ENCODE data around the gene GRK5.
"Not testable (repeated sequence)": the region's sequence is repeated elsewhere in the genome, so short reads cannot be mapped to it uniquely, and the experiment has no call there.

Gene GRK5

DNA sequence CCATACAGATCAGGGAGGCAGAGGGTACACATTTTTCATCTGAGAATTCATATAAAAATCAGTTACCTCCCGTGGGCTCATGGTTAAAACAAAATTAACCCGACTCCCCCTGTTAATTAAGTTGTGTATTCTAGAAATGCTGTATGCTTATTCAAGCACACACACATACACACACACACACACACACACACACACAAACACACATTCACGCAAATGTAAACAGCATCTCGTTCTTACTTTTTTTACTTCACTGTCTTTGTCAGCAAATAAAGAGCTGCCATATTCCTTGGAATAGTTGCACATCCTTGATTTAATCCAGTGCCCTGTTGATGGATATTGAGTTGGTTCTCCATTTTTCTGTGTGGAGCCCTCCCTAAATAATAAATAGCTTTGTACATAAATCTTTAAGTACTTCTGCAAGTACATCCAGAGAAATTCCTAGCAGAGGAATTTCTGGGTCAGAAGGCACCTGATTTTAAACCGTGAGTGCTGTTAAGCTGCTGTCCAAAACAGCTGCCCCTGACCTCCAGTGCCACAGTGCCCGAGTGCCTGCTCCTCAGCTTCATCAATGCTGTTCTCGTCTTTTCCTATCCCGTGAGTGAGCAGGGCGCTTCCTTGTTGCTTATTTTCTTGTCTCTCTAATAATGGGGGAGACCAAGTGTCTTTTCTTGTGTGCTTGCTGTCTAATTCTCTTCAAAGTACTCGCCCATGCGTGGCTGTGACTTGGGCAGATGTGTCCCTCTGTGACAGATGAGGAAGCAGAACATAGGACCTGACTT lies 217.9 kb downstream of the GRK5 start:
- DNase-seq (ENCODE audit: insufficient read length, low spot score) = no peak
- TF ChIP-seq POLR2A (IDR thresholded peaks at IDR 0.05; ENCODE audit: low read depth, low read length) (no peak), POU2F2 (IDR thresholded peaks at IDR 0.05; ENCODE audit: low read depth, low read length) (no peak), POLR2AphosphoS5 (IDR thresholded peaks at IDR 0.05; ENCODE audit: low read depth, low read length) (no peak), PAX5 (IDR thresholded peaks at IDR 0.05; ENCODE audit: insufficient read depth, low read length, severe bottlenecking) (no peak), SPI1 (IDR thresholded peaks at IDR 0.05; ENCODE audit: low read depth, low read length) (no peak), TAF1 (IDR thresholded peaks at IDR 0.05; ENCODE audit: low read depth, low read length) (no peak)

GRCh38 chr10:119425881-119426170 lies 218.5 kb downstream of the GRK5 start:
- no peak for DNase-seq (ENCODE audit: insufficient read length, low spot score)
- no peak for TF ChIP-seq POU2F2 (IDR thresholded peaks at IDR 0.05; ENCODE audit: low read depth, low read length)
- no peak for TF ChIP-seq SPI1 (IDR thresholded peaks at IDR 0.05; ENCODE audit: low read depth, low read length)
- no peak for FAIRE-seq

More for the DNA sequence above, 217.9 kb downstream of the GRK5 start:
- no peak for FAIRE-seq

DNA sequence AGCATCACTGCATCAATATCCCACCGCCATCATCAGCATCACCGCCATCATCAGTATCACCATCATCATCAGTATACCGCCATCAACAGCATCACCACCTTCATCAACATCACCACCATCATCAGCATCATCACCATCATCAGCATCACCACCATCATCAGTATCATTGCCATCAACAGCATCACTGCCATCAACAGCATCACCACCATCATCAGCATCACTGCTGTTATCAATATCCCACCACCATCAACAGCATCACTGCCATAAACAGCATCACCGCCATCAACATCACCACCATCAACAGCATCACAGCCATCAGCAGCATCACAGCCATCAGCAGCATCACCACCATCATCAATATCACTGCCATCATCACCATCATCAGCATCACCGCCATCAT lies 219.3 kb downstream of the GRK5 start:
- TF ChIP-seq PAX5 (IDR thresholded peaks at IDR 0.05; ENCODE audit: insufficient read depth, low read length, severe bottlenecking) = no peak
- TF ChIP-seq POU2F2 (IDR thresholded peaks at IDR 0.05; ENCODE audit: low read depth, low read length) = no peak
- no peak for TF ChIP-seq TAF1 (IDR thresholded peaks at IDR 0.05; ENCODE audit: low read depth, low read length)
- no peak for TF ChIP-seq POLR2AphosphoS5 (IDR thresholded peaks at IDR 0.05; ENCODE audit: low read depth, low read length)
- no peak for TF ChIP-seq SPI1 (IDR thresholded peaks at IDR 0.05; ENCODE audit: low read depth, low read length)
- no peak for TF ChIP-seq POLR2A (IDR thresholded peaks at IDR 0.05; ENCODE audit: low read depth, low read length)
- DNase-seq (ENCODE audit: insufficient read length, low spot score) (no peak), FAIRE-seq (peak; percentile 75)

DNA sequence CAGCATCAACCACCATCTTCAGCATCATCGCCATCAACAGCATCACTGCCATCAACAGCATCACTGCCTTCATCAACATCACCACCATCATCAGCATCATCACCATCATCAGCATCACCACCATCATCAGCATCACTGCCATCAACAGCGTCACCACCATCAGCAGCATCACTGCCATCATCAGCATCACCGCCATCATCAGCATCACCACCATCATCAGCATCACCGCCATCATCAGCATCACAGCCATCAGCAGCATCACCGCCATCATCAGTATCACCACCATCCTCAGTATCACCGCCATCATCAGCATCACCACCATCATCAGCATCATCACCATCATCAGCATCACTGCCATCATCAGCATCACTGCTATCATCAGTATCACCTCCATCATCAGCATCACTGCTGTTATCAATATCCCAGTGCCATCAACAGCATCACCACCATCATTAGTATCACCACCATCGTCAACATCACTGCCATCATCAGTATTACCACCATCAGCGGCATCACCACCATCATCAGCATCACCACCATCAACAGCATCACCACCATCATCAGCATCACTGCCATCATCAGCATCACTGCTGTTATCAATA lies 220.0 kb downstream of the GRK5 start:
- TF ChIP-seq POU2F2 (IDR thresholded peaks at IDR 0.05; ENCODE audit: low read depth, low read length) (no peak), TAF1 (IDR thresholded peaks at IDR 0.05; ENCODE audit: low read depth, low read length) (no peak), PAX5 (IDR thresholded peaks at IDR 0.05; ENCODE audit: insufficient read depth, low read length, severe bottlenecking) (no peak)
- DNase-seq (ENCODE audit: insufficient read length, low spot score) = no peak
- FAIRE-seq = peak; percentile 85

- DNase-seq (ENCODE audit: insufficient read length, low spot score) (no peak), FAIRE-seq (no peak)
- TF ChIP-seq PAX5 (IDR thresholded peaks at IDR 0.05; ENCODE audit: insufficient read depth, low read length, severe bottlenecking) (no peak), POLR2AphosphoS5 (IDR thresholded peaks at IDR 0.05; ENCODE audit: low read depth, low read length) (no peak), POU2F2 (IDR thresholded peaks at IDR 0.05; ENCODE audit: low read depth, low read length) (no peak), POLR2A (IDR thresholded peaks at IDR 0.05; ENCODE audit: low read depth, low read length) (no peak), TAF1 (IDR thresholded peaks at IDR 0.05; ENCODE audit: low read depth, low read length) (no peak), SPI1 (IDR thresholded peaks at IDR 0.05; ENCODE audit: low read depth, low read length) (no peak)
Measured at GRCh38 chr10:119428789-119429188, 221.4 kb downstream of the GRK5 start.

DNA sequence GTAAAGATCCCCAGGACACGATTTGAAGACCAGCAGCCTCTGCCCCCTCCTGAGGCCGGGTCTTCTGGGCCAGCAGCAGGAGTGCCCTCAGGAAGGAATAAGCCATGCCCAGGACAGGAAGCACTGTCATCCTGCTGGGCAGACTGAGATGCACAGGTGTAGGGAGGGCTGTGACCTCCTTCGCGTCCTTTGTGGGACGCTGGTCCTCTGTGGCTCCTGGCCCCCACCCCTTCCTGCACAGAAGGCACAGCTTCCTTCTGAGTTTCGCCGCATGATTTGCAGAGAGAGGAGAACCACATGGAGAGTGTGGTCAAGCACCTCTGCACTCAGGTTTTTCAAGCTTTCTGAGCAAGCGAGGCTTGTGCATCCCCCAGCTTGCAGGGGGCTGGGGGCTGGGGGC lies 222.4 kb downstream of the GRK5 start:
- no peak for DNase-seq (ENCODE audit: insufficient read length, low spot score)
- TF ChIP-seq TAF1 (IDR thresholded peaks at IDR 0.05; ENCODE audit: low read depth, low read length) (no peak), POLR2A (IDR thresholded peaks at IDR 0.05; ENCODE audit: low read depth, low read length) (no peak), SPI1 (IDR thresholded peaks at IDR 0.05; ENCODE audit: low read depth, low read length) (no peak), PAX5 (IDR thresholded peaks at IDR 0.05; ENCODE audit: insufficient read depth, low read length, severe bottlenecking) (no peak), POLR2AphosphoS5 (IDR thresholded peaks at IDR 0.05; ENCODE audit: low read depth, low read length) (no peak), POU2F2 (IDR thresholded peaks at IDR 0.05; ENCODE audit: low read depth, low read length) (no peak)
- no peak for FAIRE-seq

DNA sequence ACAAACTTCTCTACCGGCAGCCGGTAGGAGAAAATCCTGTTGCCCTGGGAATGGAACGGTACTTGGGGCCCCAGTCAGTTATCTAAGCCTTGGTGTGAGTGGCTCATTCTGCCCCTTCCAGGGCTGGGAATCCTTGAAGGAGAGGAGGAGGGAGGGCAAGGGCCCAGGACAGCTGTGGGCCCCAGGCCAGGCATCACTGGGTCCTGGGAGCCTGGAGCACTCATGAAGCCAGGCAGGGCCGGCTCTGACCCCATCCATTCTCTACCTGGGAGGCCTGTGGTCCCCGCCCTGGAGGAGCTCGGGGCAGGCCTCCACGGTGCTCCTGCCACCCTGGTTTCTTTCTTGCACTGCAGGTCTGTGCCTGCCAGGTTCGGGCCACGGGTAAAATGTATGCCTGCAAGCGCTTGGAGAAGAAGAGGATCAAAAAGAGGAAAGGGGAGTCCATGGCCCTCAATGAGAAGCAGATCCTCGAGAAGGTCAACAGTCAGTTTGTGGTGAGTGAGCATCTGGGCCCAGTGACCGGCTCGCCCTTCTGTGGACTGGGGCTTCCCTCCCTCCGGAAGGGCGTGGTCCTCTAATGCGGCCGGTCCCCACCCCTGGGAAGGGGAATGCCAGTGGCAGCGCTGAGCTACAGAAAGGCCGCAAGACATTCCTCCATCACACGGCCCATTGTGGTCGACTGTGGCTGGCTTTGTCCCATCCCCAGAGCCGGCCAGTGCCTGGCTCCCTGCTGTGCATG lies 223.8 kb downstream of the GRK5 start:
- DNase-seq (ENCODE audit: insufficient read length, low spot score) (no peak), FAIRE-seq (no peak)
- TF ChIP-seq POLR2A (IDR thresholded peaks at IDR 0.05; ENCODE audit: low read depth, low read length) (no peak), TAF1 (IDR thresholded peaks at IDR 0.05; ENCODE audit: low read depth, low read length) (no peak), POLR2AphosphoS5 (IDR thresholded peaks at IDR 0.05; ENCODE audit: low read depth, low read length) (no peak), SPI1 (IDR thresholded peaks at IDR 0.05; ENCODE audit: low read depth, low read length) (no peak), POU2F2 (IDR thresholded peaks at IDR 0.05; ENCODE audit: low read depth, low read length) (no peak), PAX5 (IDR thresholded peaks at IDR 0.05; ENCODE audit: insufficient read depth, low read length, severe bottlenecking) (no peak)

- FAIRE-seq = peak; percentile 9
- TF ChIP-seq TAF1 (IDR thresholded peaks at IDR 0.05; ENCODE audit: low read depth, low read length) = no peak
- TF ChIP-seq SPI1 (IDR thresholded peaks at IDR 0.05; ENCODE audit: low read depth, low read length) = no peak
- TF ChIP-seq POU2F2 (IDR thresholded peaks at IDR 0.05; ENCODE audit: low read depth, low read length) = no peak
- TF ChIP-seq POLR2AphosphoS5 (IDR thresholded peaks at IDR 0.05; ENCODE audit: low read depth, low read length) = no peak
- TF ChIP-seq PAX5 (IDR thresholded peaks at IDR 0.05; ENCODE audit: insufficient read depth, low read length, severe bottlenecking) = no peak
- no peak for TF ChIP-seq POLR2A (IDR thresholded peaks at IDR 0.05; ENCODE audit: low read depth, low read length)
- DNase-seq (ENCODE audit: insufficient read length, low spot score) = no peak
Measured at GRCh38 chr10:119431773-119432135, 224.4 kb downstream of the GRK5 start.

DNA sequence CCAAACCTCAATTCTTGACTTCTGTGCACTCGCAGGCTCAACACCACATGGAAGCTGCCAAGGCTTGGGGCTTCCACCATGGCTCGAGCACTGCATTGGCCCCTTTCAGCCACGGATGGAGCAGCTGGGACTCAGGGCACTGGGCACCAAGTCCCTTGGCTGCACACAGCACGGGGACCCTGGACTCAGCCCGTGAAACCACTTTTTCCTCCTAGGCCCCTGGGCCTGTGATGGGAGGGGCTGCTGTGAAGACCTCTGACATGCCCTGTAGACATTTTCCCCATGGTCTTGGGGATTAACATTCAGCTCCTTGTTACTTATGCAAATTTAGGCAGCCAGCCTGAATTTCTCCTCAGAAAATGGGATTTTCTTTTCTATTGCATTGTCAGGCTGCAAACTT lies 227.6 kb downstream of the GRK5 start:
- not testable (repeated sequence) for FAIRE-seq; DNase-seq (ENCODE audit: insufficient read length, low spot score)

GRCh38 chr10:119438717-119439116 lies 231.3 kb downstream of the GRK5 start:
- DNase-seq (ENCODE audit: insufficient read length, low spot score) = no peak
- no peak for FAIRE-seq
- TF ChIP-seq SPI1 (IDR thresholded peaks at IDR 0.05; ENCODE audit: low read depth, low read length) = no peak
- TF ChIP-seq POLR2AphosphoS5 (IDR thresholded peaks at IDR 0.05; ENCODE audit: low read depth, low read length) = no peak
- TF ChIP-seq POLR2A (IDR thresholded peaks at IDR 0.05; ENCODE audit: low read depth, low read length) = no peak
- TF ChIP-seq POU2F2 (IDR thresholded peaks at IDR 0.05; ENCODE audit: low read depth, low read length) = no peak
- TF ChIP-seq PAX5 (IDR thresholded peaks at IDR 0.05; ENCODE audit: insufficient read depth, low read length, severe bottlenecking) = no peak
- no peak for TF ChIP-seq TAF1 (IDR thresholded peaks at IDR 0.05; ENCODE audit: low read depth, low read length)
